Endometrial microvascular endothelial cells (primary cell): ENCODE data around the gene ZBTB7C. TPM values are rescaled to one million over a fixed set of nuclear protein-coding genes. Genes with fewer than 3 reads are reported as not detected.

Source experiments
- in situ Hi-C: cut with HindIII; loops from 2 replicates; pipeline ENCODE4 v1.10.0; 2017; ENCODE audit warnings: low sequenced_read_pairs, low pct_unique_long_range_greater_than_20kb; ENCODE audit errors: inconsistent ontology term
- total RNA-seq: library from RNA; depleted of rRNA; stranded (reverse); fragments of >200 nt; gene quantifications from one replicate; pipeline ENCODE4 v1.2.3, GENCODE V29; 2015; ENCODE audit errors: inconsistent ontology term

The ZBTB7C gene
- total RNA-seq, 1 donor from 2014 or later, result not detected

- in situ Hi-C loops, result no loop called here
Measured at GRCh38 chr18:48188609-48189008, 220.6 kb downstream of the ZBTB7C start.

DNA sequence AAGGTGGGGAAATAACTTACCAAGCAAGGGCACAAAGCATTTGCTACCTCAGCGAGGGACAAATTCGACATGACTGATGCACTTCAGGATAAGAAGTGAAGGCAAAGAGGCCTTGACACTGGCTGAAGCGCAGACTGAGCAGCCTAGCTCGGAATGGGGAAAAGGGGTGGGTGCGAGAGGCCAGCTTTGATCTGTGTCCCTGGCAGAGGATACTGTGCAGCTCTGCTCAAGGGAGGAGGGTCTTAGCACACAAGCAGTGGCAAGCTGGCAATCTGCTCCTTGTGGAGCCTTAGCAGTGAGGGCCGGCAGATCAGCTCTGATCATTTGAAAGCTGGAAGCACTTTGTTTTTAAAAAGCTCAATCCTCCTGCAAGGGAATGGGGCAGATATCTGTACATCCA, 222.3 kb downstream of the ZBTB7C start:
- in situ Hi-C loops, result no loop called here

GRCh38 chr18:48186131-48186766, 222.9 kb downstream of the ZBTB7C start:
- in situ Hi-C loops, result no loop called here

DNA sequence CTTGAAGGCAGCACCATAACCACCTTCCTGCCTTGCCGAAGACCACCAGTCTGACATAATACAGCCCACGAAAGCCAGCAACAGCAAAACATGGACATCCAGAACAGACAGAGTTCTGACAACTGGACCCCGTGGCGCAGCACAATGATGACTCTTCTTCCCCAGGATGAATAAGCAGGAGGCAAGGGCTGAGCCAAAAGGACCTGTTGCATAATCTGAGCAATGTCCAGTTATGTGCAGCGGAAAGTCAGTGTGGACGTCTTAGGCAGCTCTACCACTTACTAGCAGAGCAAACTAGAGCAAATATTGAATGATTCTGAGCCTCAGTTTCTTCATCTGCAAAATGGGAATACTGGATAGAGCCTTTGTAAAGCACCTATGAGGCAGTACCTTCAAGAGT, 225.1 kb downstream of the ZBTB7C start:
- in situ Hi-C loops, result no loop called here

DNA sequence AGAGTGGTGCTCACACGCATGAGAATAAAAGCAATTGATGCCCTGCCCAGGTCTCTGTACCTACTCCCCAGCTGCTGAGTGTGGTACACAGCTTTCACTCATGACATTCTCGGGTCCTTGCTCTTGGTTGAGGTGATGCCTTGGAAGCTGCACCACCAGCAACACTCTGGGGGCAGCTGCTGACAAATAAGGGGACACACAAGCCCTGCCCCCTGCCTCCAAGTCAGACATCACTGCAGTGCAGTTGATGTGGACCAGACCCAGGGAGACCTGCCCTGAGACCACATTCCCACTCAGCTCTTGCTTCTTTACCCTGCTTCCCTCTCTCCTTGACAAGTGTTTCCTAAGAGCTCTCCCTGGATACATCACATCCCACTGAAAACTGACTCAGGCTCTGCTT, 225.6 kb downstream of the ZBTB7C start:
- in situ Hi-C loops, result no loop called here

DNA sequence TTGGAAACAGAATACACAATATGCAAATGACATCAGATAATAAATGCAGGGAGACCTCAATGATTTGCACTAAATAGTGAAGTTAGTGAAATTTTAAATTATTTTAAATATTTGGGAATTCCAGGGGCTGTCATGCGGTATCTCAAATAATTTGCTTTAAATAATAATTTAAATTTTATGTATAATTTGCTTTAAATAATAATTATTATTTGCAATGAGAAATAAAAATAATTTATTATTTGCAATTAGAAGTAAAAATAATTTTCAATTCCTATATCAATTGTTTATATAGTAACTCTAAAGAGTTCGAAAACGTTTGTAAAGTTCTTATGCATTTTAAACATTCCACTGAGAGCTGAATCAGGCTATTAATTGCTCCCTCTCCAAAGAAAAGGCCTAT, 226.4 kb downstream of the ZBTB7C start:
- in situ Hi-C loops, result no loop called here

GRCh38 chr18:48181857-48182256, 227.3 kb downstream of the ZBTB7C start:
- in situ Hi-C loops, result no loop called here

GRCh38 chr18:48181087-48181823, 227.9 kb downstream of the ZBTB7C start:
- in situ Hi-C loops, result no loop called here

GRCh38 chr18:48179666-48180065, 229.5 kb downstream of the ZBTB7C start:
- in situ Hi-C loops, result no loop called here

DNA sequence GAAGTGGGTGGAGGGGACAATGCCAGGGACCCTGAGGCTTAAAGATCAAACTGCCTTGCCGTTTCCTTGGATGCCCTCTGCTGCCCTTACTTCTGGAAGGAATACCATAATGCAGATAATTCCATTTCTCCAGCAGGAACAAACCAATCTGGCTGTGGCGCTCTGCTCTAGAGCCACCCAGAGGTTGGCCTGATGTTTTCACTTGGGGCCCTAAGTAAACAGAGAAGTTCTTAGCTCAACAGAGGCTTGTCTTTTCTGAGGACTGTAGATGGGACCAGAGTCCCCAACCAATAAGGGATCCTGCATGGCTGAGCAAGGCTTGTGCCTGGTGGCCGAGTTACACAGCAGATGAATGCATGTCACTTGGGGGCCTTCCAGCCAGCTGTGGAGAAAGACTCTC, 230.2 kb downstream of the ZBTB7C start:
- in situ Hi-C loops, result no loop called here

DNA sequence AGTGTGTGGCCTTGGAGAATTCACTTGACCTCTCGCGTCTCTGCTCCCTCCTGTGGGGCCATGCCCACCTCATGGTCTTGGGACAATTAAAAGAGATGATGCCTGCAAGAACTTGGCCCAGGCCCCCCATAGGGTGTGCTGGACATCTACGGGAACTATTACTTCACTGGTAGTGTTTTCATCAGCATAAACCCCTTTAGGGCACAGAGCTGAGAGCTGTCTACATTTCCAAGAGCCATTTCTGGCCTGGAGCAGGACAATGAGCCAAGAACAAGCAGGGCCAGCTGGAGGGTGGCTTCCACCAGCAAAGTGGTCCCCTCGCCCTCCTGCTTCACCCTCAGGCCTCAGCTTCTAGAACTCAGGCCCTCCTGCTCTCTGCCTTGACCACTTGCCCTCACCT, 232.3 kb downstream of the ZBTB7C start:
- in situ Hi-C loops, result no loop called here

GRCh38 chr18:48173557-48173956, 235.6 kb downstream of the ZBTB7C start:
- in situ Hi-C loops, result no loop called here

GRCh38 chr18:48172226-48173006, 236.8 kb downstream of the ZBTB7C start:
- in situ Hi-C loops, result no loop called here

- in situ Hi-C loops, result no loop called here
Measured at GRCh38 chr18:48171490-48172188, 237.5 kb downstream of the ZBTB7C start.

DNA sequence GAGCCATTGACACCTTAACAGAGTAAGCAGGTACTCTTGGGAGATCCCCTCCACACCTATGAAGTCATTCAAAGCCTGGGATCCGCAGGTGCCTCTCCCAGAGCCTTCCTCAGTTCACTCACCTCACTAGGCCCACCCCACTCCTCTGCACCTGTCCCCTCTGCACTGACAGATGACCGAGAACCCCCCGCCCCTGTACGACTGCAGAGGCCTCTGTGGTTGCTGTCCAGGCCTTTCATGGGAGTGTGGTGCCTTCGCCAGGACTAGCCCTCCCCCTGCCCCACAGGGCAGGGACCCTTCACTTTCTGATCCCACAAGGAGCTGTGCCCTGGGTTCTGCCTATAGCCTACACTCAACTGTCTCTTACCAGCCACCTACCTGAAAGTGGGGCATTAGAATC, 238.5 kb downstream of the ZBTB7C start:
- in situ Hi-C loops, result no loop called here

DNA sequence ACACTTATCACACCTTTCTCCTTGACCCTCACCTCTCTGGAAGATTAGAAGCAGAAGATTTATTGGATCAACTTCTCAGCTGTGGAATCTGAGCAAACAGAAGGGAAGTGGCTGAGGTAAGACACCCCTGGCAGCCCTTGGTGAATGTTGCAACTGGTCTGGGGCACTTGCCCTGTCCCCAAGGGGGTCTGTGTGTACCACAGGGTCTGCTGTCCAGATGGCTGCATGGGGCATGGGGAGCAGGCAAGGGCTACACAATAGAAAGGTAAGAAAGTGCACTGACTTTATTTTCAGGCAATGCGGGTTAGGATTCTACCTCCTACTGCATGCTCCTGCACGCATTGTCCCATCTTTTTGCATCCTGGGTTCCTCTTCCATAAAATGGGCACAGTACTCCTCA, 240.3 kb downstream of the ZBTB7C start:
- in situ Hi-C loops, result no loop called here

DNA sequence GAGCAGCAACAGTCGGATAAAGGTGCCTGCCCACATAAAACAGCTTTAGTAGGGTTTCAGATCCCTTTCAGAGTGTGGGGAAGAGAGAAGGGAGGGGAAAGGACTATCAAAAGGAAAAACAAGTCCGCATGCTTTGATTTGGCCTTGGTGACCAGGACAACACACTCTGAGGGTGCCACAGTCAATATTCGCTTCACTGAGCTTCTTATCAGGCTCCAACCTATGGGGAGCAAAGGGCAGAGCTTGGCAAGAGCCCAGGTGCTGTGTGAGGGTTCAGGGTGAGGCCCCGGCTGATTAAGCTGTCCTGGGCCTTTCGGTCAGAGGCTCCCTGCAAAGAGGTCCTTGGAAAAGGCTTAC, 241.3 kb downstream of the ZBTB7C start:
- in situ Hi-C loops, result no loop called here

- in situ Hi-C loops, result no loop called here
Measured at GRCh38 chr18:48166336-48166875, 242.8 kb downstream of the ZBTB7C start.
